ENCODE measurements around the gene NCOA1.

Gene NCOA1

DNA sequence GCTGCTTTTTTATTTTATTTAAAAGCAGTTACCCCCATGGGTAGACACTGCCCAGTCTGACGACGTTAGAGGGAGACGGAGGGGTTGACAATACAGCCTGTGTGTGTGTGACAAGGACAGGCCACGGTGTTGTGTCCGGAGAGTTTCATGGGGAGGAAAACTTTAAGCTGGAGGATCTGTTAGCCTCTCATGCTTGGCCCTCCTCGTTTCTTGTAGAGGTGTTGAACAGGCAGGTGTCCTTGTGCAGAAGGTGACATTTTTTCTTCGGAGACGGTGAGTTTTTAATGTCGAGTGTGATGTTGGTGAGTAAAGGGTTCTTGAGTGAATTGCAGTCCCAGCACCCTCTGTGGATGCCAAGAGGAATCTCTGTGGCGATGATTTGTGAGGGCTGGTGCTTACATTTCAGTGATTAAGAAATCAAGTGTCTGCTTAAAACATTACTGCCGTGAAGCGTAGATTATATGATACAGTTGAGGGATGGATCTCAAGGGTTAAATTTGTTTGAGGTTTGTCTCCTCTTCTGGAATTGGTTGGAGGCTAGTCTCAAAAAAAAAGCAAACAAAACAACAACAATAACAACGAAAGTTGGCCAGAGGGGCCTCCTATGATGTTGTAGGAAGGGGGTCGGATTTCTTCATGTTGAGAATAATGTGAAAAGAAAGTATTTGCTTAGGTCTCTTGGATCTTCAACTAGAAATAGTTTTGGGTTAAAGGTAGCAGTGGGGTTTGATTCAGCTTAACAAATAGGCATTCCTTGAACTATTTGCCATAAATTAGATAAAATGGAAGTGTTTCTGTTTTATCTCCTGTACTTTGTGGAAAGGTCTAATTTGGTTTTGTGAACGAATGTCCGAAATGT, 1.6 kb downstream of the NCOA1 start:
- H3K36me3 ChIP-seq (ENCODE audit: control insufficient read depth in 2 of 2, insufficient read depth in 1 of 2, low read length in 2 of 2) = no peaks in the 10 kb centered on the region
- H3K4me3 ChIP-seq (ENCODE audit: low read depth, low read length) = peak overlapping the region; percentile 92
- peaks cover 36% of the 10 kb centered on the region for H3K4me1 ChIP-seq (ENCODE audit: control insufficient read depth, insufficient read depth, low read length)
- TF ChIP-seq, protein P1, sequence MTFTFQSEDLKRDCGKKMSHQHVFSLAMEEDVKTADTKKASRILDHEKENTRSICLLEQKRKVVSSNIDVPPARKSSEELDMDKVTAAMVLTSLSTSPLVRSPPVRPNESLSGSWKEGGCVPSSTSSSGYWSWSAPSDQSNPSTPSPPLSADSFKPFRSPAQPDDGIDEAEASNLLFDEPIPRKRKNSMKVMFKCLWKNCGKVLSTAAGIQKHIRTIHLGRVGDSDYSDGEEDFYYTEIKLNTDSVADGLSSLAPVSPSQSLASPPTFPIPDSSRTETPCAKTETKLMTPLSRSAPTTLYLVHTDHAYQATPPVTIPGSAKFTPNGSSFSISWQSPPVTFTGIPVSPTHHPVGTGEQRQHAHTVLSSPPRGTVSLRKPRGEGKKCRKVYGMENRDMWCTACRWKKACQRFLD (tag by site-specific recombination; IDR thresholded peaks at IDR 0.05) = no peak
- TF ChIP-seq, protein P2, sequence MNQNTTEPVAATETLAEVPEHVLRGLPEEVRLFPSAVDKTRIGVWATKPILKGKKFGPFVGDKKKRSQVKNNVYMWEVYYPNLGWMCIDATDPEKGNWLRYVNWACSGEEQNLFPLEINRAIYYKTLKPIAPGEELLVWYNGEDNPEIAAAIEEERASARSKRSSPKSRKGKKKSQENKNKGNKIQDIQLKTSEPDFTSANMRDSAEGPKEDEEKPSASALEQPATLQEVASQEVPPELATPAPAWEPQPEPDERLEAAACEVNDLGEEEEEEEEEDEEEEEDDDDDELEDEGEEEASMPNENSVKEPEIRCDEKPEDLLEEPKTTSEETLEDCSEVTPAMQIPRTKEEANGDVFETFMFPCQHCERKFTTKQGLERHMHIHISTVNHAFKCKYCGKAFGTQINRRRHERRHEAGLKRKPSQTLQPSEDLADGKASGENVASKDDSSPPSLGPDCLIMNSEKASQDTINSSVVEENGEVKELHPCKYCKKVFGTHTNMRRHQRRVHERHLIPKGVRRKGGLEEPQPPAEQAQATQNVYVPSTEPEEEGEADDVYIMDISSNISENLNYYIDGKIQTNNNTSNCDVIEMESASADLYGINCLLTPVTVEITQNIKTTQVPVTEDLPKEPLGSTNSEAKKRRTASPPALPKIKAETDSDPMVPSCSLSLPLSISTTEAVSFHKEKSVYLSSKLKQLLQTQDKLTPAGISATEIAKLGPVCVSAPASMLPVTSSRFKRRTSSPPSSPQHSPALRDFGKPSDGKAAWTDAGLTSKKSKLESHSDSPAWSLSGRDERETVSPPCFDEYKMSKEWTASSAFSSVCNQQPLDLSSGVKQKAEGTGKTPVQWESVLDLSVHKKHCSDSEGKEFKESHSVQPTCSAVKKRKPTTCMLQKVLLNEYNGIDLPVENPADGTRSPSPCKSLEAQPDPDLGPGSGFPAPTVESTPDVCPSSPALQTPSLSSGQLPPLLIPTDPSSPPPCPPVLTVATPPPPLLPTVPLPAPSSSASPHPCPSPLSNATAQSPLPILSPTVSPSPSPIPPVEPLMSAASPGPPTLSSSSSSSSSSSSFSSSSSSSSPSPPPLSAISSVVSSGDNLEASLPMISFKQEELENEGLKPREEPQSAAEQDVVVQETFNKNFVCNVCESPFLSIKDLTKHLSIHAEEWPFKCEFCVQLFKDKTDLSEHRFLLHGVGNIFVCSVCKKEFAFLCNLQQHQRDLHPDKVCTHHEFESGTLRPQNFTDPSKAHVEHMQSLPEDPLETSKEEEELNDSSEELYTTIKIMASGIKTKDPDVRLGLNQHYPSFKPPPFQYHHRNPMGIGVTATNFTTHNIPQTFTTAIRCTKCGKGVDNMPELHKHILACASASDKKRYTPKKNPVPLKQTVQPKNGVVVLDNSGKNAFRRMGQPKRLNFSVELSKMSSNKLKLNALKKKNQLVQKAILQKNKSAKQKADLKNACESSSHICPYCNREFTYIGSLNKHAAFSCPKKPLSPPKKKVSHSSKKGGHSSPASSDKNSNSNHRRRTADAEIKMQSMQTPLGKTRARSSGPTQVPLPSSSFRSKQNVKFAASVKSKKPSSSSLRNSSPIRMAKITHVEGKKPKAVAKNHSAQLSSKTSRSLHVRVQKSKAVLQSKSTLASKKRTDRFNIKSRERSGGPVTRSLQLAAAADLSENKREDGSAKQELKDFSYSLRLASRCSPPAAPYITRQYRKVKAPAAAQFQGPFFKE (tag by site-specific recombination; IDR thresholded peaks at IDR 0.05; ENCODE audit: borderline replicate concordance) = no peak
- TF ChIP-seq ZBTB17 (tag by site-specific recombination; IDR thresholded peaks at IDR 0.05) = peak; percentile 75
- TF ChIP-seq, protein P3, sequence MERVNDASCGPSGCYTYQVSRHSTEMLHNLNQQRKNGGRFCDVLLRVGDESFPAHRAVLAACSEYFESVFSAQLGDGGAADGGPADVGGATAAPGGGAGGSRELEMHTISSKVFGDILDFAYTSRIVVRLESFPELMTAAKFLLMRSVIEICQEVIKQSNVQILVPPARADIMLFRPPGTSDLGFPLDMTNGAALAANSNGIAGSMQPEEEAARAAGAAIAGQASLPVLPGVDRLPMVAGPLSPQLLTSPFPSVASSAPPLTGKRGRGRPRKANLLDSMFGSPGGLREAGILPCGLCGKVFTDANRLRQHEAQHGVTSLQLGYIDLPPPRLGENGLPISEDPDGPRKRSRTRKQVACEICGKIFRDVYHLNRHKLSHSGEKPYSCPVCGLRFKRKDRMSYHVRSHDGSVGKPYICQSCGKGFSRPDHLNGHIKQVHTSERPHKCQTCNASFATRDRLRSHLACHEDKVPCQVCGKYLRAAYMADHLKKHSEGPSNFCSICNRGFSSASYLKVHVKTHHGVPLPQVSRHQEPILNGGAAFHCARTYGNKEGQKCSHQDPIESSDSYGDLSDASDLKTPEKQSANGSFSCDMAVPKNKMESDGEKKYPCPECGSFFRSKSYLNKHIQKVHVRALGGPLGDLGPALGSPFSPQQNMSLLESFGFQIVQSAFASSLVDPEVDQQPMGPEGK (tag by site-specific recombination; IDR thresholded peaks at IDR 0.05) = 0 out of 2 replicates have a peak, but pooled peaks have one; percentile 12
- no peak for TF ChIP-seq ZNF830 (tag by site-specific recombination; IDR thresholded peaks at IDR 0.05; ENCODE audit: low read depth)
- peak; percentile 31; the same call in 1 of the 2 replicates for TF ChIP-seq ZNF335 (tag by site-specific recombination; conservative IDR thresholded peaks at IDR 0.05)
- TF ChIP-seq KLF7 (tag by site-specific recombination; IDR thresholded peaks at IDR 0.05; ENCODE audit: borderline replicate concordance) = no peak
- no peak for TF ChIP-seq ZNF777 (tag by site-specific recombination; IDR thresholded peaks at IDR 0.05; ENCODE audit: borderline replicate concordance)
- TF ChIP-seq, protein P4, sequence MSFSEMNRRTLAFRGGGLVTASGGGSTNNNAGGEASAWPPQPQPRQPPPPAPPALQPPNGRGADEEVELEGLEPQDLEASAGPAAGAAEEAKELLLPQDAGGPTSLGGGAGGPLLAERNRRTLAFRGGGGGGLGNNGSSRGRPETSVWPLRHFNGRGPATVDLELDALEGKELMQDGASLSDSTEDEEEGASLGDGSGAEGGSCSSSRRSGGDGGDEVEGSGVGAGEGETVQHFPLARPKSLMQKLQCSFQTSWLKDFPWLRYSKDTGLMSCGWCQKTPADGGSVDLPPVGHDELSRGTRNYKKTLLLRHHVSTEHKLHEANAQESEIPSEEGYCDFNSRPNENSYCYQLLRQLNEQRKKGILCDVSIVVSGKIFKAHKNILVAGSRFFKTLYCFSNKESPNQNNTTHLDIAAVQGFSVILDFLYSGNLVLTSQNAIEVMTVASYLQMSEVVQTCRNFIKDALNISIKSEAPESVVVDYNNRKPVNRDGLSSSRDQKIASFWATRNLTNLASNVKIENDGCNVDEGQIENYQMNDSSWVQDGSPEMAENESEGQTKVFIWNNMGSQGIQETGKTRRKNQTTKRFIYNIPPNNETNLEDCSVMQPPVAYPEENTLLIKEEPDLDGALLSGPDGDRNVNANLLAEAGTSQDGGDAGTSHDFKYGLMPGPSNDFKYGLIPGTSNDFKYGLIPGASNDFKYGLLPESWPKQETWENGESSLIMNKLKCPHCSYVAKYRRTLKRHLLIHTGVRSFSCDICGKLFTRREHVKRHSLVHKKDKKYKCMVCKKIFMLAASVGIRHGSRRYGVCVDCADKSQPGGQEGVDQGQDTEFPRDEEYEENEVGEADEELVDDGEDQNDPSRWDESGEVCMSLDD (tag by site-specific recombination; IDR thresholded peaks at IDR 0.05) = no peak
- TF ChIP-seq GFI1B (tag by site-specific recombination; IDR thresholded peaks at IDR 0.05) = 0 out of 2 replicates have a peak, but pooled peaks have one; percentile 10
- TF ChIP-seq, protein P5, sequence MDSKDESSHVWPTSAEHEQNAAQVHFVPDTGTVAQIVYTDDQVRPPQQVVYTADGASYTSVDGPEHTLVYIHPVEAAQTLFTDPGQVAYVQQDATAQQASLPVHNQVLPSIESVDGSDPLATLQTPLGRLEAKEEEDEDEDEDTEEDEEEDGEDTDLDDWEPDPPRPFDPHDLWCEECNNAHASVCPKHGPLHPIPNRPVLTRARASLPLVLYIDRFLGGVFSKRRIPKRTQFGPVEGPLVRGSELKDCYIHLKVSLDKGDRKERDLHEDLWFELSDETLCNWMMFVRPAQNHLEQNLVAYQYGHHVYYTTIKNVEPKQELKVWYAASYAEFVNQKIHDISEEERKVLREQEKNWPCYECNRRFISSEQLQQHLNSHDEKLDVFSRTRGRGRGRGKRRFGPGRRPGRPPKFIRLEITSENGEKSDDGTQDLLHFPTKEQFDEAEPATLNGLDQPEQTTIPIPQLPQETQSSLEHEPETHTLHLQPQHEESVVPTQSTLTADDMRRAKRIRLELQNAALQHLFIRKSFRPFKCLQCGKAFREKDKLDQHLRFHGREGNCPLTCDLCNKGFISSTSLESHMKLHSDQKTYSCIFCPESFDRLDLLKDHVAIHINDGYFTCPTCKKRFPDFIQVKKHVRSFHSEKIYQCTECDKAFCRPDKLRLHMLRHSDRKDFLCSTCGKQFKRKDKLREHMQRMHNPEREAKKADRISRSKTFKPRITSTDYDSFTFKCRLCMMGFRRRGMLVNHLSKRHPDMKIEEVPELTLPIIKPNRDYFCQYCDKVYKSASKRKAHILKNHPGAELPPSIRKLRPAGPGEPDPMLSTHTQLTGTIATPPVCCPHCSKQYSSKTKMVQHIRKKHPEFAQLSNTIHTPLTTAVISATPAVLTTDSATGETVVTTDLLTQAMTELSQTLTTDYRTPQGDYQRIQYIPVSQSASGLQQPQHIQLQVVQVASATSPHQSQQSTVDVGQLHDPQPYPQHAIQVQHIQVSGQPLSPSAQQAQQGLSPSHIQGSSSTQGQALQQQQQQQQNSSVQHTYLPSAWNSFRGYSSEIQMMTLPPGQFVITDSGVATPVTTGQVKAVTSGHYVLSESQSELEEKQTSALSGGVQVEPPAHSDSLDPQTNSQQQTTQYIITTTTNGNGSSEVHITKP (tag by site-specific recombination; IDR thresholded peaks at IDR 0.05) = 0 out of 2 replicates have a peak, but pooled peaks have one; percentile 3
- TF ChIP-seq ZBTB20 (tag by site-specific recombination; IDR thresholded peaks at IDR 0.05) = peak; percentile 52
- peak; percentile 48; the same call in 1 of the 2 replicates for TF ChIP-seq ZNF600 (tag by site-specific recombination; IDR thresholded peaks at IDR 0.05)
- TF ChIP-seq, protein P6, sequence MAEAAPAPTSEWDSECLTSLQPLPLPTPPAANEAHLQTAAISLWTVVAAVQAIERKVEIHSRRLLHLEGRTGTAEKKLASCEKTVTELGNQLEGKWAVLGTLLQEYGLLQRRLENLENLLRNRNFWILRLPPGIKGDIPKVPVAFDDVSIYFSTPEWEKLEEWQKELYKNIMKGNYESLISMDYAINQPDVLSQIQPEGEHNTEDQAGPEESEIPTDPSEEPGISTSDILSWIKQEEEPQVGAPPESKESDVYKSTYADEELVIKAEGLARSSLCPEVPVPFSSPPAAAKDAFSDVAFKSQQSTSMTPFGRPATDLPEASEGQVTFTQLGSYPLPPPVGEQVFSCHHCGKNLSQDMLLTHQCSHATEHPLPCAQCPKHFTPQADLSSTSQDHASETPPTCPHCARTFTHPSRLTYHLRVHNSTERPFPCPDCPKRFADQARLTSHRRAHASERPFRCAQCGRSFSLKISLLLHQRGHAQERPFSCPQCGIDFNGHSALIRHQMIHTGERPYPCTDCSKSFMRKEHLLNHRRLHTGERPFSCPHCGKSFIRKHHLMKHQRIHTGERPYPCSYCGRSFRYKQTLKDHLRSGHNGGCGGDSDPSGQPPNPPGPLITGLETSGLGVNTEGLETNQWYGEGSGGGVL (tag by site-specific recombination; IDR thresholded peaks at IDR 0.05) = peak; percentile 38; the same call in 1 of the 2 replicates
- no peaks in the 10 kb centered on the region for H3K9me3 ChIP-seq (ENCODE audit: control insufficient read depth, insufficient read depth, low read depth, low read length)
- ChIA-PET CTCF (interaction anchor here (0.7 kb wide), 1 partner anchor 300 kb away, joined by 3 read pairs; the partner anchor contains the start of genes CENPO and PTRHD1), POLR2A (interaction anchor here (0.5 to 2.0 kb wide), 2 partner anchors 35 to 300 kb away, joined by 3 to 7 read pairs; partner anchors contain the start of genes CENPO and PTRHD1)
- H3K27ac ChIP-seq (ENCODE audit: extremely low read depth, low read depth, low read length) = peak overlapping the region; percentile 89; the same call in 1 of the 2 replicates
